Dendritic cell treated with granulocyte-macrophage colony-stimulating factor and Interleukin-4, amounts not matched to agents 40 ng/mL and 50 ng/mL, for 4 days (primary cell): ENCODE results near the gene FYN.
"Not testable (repeated sequence)": the region's sequence is repeated elsewhere in the genome, so short reads cannot be mapped to it uniquely, and the experiment has no call there.

Source experiments
- H3K27ac Mint-ChIP-seq: one replicate; pipeline ENCODE4 v1.8.0; 2022; ENCODE audit warnings: mild to moderate bottlenecking, mixed read lengths
- H3K27me3 Mint-ChIP-seq: one replicate; pipeline ENCODE4 v1.8.0; 2022; ENCODE audit warnings: mild to moderate bottlenecking, mixed read lengths
- H3K36me3 Mint-ChIP-seq: one replicate; pipeline ENCODE4 v1.8.0; 2022; ENCODE audit warnings: low read depth, mixed read lengths
- H3K4me1 Mint-ChIP-seq: one replicate; pipeline ENCODE4 v1.8.0; 2022; ENCODE audit warnings: low read depth, mixed read lengths
- H3K4me3 Mint-ChIP-seq: one replicate; pipeline ENCODE4 v1.8.0; 2022; ENCODE audit warnings: mild to moderate bottlenecking, moderate library complexity, mixed read lengths
- H3K9me3 Mint-ChIP-seq: one replicate; pipeline ENCODE4 v1.8.0; 2022; ENCODE audit warnings: mixed read lengths
- intact Hi-C: fragments of 100-400 bp; cut with micrococcal nuclease; formaldehyde crosslinking; loops from one replicate; pipeline ENCODE4 v1.15.0; 2022

Gene FYN

DNA sequence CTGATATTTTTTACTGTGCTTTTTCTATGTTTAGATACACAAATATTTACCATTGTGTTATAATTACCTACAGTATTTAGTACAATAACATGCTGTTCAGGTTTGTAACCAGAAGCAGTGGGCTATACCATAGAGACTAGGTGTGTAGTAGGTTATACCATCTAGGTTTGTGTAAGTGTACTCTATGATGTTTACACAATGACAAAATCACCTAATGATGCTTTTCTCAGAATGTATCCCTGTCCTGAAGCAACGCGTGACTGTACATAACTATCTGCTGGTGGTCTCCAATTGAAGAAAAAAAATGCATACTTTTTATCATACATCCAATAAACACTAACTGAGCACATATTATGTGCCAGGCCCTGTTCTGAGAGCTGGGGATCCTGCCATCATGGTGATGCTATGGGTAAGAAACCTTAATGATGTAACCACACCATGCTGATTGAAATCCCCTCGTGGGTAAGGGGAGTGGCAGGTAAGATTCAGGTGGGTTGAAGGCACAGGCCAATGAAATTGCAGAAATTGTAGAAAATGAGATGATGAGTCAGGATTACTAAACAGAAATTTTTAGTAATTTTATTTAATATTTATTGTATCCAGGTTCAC lies 76.8 kb downstream of the FYN start:
- H3K27ac Mint-ChIP-seq, result no peak overlapping the region
- H3K9me3 Mint-ChIP-seq, result no peaks in the 10 kb centered on the region
- no peaks in the 10 kb centered on the region for H3K27me3 Mint-ChIP-seq
- H3K4me3 Mint-ChIP-seq, result no peak overlapping the region
- no peaks in the 10 kb centered on the region for H3K36me3 Mint-ChIP-seq
- intact Hi-C loops, result no loop called here
- peaks cover 21% of the 10 kb centered on the region for H3K4me1 Mint-ChIP-seq

DNA sequence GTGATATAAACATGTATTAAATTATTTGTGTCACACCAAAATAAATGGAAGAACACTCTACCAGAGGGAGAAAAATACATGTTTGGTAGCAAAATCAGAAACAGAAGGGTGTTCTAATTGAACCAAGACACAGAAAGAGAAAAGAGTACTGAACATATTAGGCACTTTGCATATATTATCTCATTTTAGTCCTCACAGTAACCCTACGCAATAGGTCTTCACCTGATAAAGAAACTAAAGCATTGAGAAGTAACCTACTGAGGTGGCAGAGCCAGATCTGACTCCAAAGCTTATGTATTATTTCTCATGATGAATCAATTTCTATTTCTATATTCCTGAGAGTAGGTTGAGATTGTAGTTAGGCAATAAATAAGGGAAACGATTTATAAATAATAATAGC lies 77.7 kb downstream of the FYN start:
- intact Hi-C loops, result loop anchor here (1.0 kb wide), 1 partner anchor 32 kb away; no protein-coding TSS in a partner anchor
- no peaks in the 10 kb centered on the region for H3K9me3 Mint-ChIP-seq
- H3K4me1 Mint-ChIP-seq, result peaks cover 16% of the 10 kb centered on the region
- H3K36me3 Mint-ChIP-seq, result no peaks in the 10 kb centered on the region
- no peak overlapping the region for H3K27ac Mint-ChIP-seq
- no peaks in the 10 kb centered on the region for H3K27me3 Mint-ChIP-seq
- H3K4me3 Mint-ChIP-seq, result no peak overlapping the region

GRCh38 chr6:111794727-111795452 lies 78.4 kb downstream of the FYN start:
- no peaks in the 10 kb centered on the region for H3K36me3 Mint-ChIP-seq
- no peaks in the 10 kb centered on the region for H3K27me3 Mint-ChIP-seq
- no peak overlapping the region for H3K27ac Mint-ChIP-seq
- no peak overlapping the region for H3K4me3 Mint-ChIP-seq
- peaks cover 14% of the 10 kb centered on the region for H3K4me1 Mint-ChIP-seq
- H3K9me3 Mint-ChIP-seq, result no peaks in the 10 kb centered on the region
- intact Hi-C loops, result loop anchor here (1.0 kb wide), 1 partner anchor 32 kb away; no protein-coding TSS in a partner anchor

GRCh38 chr6:111794300-111794699 lies 79.0 kb downstream of the FYN start:
- peaks cover 14% of the 10 kb centered on the region for H3K4me1 Mint-ChIP-seq
- H3K27me3 Mint-ChIP-seq, result no peaks in the 10 kb centered on the region
- no peaks in the 10 kb centered on the region for H3K36me3 Mint-ChIP-seq

DNA sequence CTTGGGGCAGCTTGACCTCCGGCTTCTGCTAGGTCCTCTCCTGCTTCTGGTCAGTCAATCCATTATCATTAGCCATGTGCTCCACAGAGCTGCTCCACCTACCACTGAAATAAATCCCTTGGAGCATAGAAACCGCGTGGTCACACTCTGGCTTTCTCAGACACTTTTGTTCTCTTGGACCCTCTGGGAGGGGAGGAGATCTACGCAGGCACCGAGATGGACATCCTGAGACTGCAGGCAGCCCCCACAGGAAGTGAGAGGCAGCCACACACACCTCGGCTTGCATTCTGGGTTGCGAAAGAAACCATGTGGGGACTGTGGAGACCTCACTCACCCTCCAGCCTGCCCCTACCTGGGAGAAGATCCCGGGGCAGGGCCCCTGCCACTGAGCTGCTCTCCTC lies 79.5 kb downstream of the FYN start:
- intact Hi-C loops, result no loop called here
- no peaks in the 10 kb centered on the region for H3K27me3 Mint-ChIP-seq
- H3K4me3 Mint-ChIP-seq, result no peak overlapping the region
- no peaks in the 10 kb centered on the region for H3K9me3 Mint-ChIP-seq
- peaks cover 14% of the 10 kb centered on the region for H3K4me1 Mint-ChIP-seq
- H3K27ac Mint-ChIP-seq, result no peak overlapping the region
- H3K36me3 Mint-ChIP-seq, result no peaks in the 10 kb centered on the region

More at GRCh38 chr6:111794300-111794699, 79.0 kb downstream of the FYN start:
- Mint-ChIP-seq H3K27ac (no peak overlapping the region), H3K9me3 (no peaks in the 10 kb centered on the region), H3K4me3 (no peak overlapping the region)
- intact Hi-C loops, result no loop called here

GRCh38 chr6:111792914-111793700 lies 80.1 kb downstream of the FYN start:
- no peaks in the 10 kb centered on the region for H3K27me3 Mint-ChIP-seq
- no peaks in the 10 kb centered on the region for H3K9me3 Mint-ChIP-seq
- no peak overlapping the region for H3K4me3 Mint-ChIP-seq
- no peak overlapping the region for H3K27ac Mint-ChIP-seq
- peaks cover 14% of the 10 kb centered on the region for H3K4me1 Mint-ChIP-seq
- no peaks in the 10 kb centered on the region for H3K36me3 Mint-ChIP-seq
- intact Hi-C loops, result no loop called here

DNA sequence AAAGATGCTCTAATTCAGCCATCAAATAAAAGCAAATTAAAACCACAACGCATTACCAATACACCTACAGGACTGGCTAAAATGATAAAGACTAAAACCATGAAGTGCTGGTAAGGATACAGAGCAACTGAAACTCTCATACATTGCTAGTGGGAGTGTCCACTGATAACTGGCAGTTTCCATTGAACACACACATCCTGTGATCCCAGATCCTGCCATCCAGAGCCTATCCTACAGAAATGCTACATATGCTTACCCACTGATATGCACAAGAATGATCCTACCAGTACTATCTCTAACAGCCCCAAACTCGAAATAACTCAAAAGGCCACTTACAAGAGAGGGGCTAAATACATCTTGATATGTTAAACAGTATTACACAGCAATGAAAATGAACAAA lies 81.0 kb downstream of the FYN start:
- no peak overlapping the region for H3K27ac Mint-ChIP-seq
- peaks cover 14% of the 10 kb centered on the region for H3K4me1 Mint-ChIP-seq
- H3K27me3 Mint-ChIP-seq, result no peaks in the 10 kb centered on the region
- no peak overlapping the region for H3K4me3 Mint-ChIP-seq
- no peaks in the 10 kb centered on the region for H3K9me3 Mint-ChIP-seq
- intact Hi-C loops, result no loop called here
- H3K36me3 Mint-ChIP-seq, result no peaks in the 10 kb centered on the region

DNA sequence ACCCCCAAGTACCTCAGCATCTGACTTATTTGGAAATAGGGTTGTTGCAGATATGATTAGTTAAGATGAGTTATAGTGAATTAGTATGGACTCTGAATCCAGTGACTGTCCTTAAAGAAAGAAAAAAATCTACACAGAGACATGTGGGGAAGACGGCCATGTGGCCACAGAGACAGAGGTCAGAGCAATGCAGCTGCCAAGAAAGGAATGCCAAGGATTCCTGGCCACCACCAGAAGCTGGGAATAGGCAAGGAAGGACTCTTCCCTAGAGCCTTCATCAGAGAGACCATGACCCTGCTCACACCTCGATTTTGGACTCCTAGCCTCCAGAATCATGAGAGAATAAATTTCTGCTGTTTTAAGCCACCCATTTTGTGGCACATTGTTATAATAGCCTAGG lies 81.8 kb downstream of the FYN start:
- no peaks in the 10 kb centered on the region for H3K9me3 Mint-ChIP-seq
- H3K4me3 Mint-ChIP-seq, result no peak overlapping the region
- H3K36me3 Mint-ChIP-seq, result no peaks in the 10 kb centered on the region
- intact Hi-C loops, result no loop called here
- H3K27ac Mint-ChIP-seq, result no peak overlapping the region
- no peaks in the 10 kb centered on the region for H3K27me3 Mint-ChIP-seq
- peaks cover 14% of the 10 kb centered on the region for H3K4me1 Mint-ChIP-seq

DNA sequence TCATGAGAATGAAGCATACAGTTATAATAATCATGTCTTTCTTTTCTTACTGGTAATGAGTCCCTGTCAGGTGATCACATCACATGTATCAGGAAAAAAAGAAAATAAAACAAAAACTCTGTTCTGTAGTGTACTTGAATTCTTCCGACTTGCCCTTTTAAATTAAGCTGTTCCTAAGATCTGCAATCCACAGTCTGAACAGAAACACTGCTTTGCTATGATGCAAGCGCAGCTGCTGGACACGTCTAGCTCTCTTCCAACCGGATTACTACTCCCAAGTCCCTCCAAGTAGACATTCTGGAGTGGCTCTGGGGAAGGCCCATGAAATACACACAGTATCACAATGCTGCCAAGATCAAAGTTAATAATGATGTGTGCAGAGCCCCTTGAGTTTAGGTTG lies 83.7 kb downstream of the FYN start:
- Mint-ChIP-seq H3K27ac (no peak overlapping the region), H3K27me3 (no peaks in the 10 kb centered on the region), H3K9me3 (no peaks in the 10 kb centered on the region), H3K36me3 (no peaks in the 10 kb centered on the region), H3K4me3 (no peak overlapping the region), H3K4me1 (peaks cover 14% of the 10 kb centered on the region)
- intact Hi-C loops, result no loop called here

DNA sequence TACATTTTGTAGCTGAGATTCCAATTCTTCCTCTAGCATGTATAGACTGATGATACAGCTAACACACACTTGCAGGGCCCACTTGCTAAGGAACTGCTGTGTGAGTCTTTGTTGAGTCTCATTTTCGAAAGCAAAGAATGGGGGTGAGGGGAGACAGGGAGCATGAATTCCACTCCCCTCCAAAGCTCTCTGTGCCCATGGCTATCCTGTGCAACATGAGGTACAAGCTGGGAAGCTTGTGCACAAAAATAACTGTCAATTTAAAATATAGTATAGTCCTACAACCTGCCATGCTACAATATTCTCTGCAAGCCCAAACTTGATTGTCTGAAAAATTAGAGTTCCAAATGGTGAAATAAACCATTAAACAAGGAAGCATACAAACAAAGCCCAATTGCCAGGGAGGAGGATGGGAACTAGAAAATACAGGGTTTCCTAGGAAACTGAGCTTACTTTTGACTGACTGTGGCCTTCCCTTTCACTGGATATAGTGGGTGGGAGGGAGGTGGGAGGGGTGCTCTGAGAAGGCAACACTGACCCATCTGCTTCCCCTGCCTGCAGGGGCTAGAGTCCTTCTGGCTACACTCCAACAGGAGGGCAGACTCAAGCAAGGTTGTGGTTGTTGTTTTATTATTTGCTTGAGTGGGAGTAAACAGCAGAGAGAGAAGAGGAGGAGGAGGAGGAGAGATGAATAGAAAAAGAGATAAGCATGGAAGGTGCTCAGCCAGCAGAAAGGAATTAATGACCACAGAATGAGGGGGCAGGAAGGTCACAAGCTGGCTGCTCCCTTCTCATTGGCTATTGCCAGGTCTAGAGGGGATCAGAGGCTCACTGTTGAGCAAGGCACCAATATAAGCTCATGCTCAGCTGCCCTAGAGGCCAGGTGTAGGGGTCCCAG lies 84.6 kb downstream of the FYN start:
- H3K9me3 Mint-ChIP-seq, result no peaks in the 10 kb centered on the region
- H3K4me3 Mint-ChIP-seq, result no peak overlapping the region
- no peaks in the 10 kb centered on the region for H3K36me3 Mint-ChIP-seq
- H3K27me3 Mint-ChIP-seq, result no peaks in the 10 kb centered on the region
- intact Hi-C loops, result no loop called here
- H3K4me1 Mint-ChIP-seq, result peaks cover 7% of the 10 kb centered on the region
- H3K27ac Mint-ChIP-seq, result no peak overlapping the region

GRCh38 chr6:111786151-111786550 lies 87.1 kb downstream of the FYN start:
- H3K4me1 Mint-ChIP-seq, H3K9me3 Mint-ChIP-seq, H3K4me3 Mint-ChIP-seq, intact Hi-C loops, H3K27me3 Mint-ChIP-seq, H3K36me3 Mint-ChIP-seq, H3K27ac Mint-ChIP-seq: not testable (repeated sequence)

DNA sequence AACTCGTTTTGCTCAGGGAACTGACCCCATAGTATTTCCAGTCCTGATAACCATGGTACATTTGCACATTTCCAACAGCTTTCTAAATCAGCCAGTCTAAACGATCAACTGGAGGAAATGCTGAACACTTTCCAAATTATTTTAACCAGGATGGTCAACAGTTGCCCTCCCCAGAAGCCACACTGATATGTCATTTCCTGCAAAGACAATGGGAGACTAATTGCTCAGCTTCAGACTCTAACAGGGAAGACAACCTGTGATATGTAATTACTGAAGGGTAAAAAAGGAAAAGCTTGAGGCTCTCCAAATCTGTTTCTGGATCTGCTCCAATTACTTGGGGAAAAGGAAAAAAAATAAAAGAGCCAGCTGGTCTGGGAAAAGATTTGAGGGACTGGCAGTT lies 88.8 kb downstream of the FYN start:
- Mint-ChIP-seq H3K9me3 (no peaks in the 10 kb centered on the region), H3K4me3 (no peak overlapping the region), H3K27ac (no peak overlapping the region), H3K27me3 (no peaks in the 10 kb centered on the region), H3K36me3 (no peaks in the 10 kb centered on the region), H3K4me1 (peaks cover 13% of the 10 kb centered on the region)
- intact Hi-C loops, result no loop called here

DNA sequence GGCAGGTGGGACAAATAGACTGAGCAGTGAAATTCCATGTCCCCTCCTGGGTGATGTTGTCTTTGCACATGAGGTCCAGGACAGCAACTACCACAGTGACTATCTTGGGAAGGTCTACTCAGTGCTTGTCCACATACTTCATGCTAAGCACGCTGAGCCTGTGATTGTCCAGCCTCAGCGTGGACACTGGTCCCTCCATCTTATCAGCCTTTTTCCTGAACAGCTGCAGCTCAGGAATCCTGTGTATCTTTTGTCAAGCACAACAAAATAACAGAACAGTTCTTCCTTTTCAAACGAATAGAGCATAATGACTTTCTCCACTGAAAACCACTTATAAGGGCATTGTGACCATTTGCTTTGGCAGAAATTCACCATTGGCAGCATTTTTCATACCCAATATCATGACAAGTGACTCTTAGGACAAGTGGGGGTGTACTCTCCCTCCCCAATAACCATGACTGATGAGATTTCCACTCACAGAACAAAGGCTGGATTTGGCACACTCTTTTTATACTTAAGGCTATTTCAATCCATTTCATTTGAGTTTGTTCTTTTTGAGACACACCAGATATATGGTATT lies 90.3 kb downstream of the FYN start:
- intact Hi-C loops, result no loop called here
- H3K27ac Mint-ChIP-seq, result no peak overlapping the region
- H3K4me3 Mint-ChIP-seq, result no peak overlapping the region
- no peaks in the 10 kb centered on the region for H3K9me3 Mint-ChIP-seq
- no peaks in the 10 kb centered on the region for H3K27me3 Mint-ChIP-seq
- no peaks in the 10 kb centered on the region for H3K36me3 Mint-ChIP-seq
- peaks cover 13% of the 10 kb centered on the region for H3K4me1 Mint-ChIP-seq
